H1 (cell line): Measurements from ENCODE around the gene ASAP2. TPM values are rescaled to one million over a fixed set of nuclear protein-coding genes. Genes with fewer than 3 reads are reported as not detected.

Experiments used
- CTCF ChIA-PET: fragments of 300-600 bp; sonication (Branson Sonifier 250); formaldehyde crosslinking; loops from one replicate; lab custom pipeline; 2021; ENCODE audit not compliant: partially characterized antibody; lab: Charles Lee
- POLR2A ChIA-PET: fragments of 300-600 bp; sonication (Branson Sonifier 250); formaldehyde crosslinking; loops from one replicate; lab custom pipeline; 2021; ENCODE audit warnings: inconsistent platforms; ENCODE audit not compliant: partially characterized antibody; lab: Charles Lee
- DNase-seq, 2 experiments: peaks; one replicate each; pipeline versions ENCODE4 v3.0.0 to v3.0.0-alpha.2; 2010 to 2022; ENCODE audit warnings: low spot score in 2 of 2, low read depth in 1 of 2, mixed read lengths in 1 of 2
- FAIRE-seq: peaks from 2 replicates; lab custom pipeline; 2011; peaks lifted over from hg19 to GRCh38; lab: Jason Lieb, UNC
- H2AFZ ChIP-seq: 2 replicates; pipeline ENCODE4 v1.8.1; 2012; ENCODE audit warnings: low read length, inconsistent platforms
- H2AK5ac ChIP-seq: 2 replicates; pipeline ENCODE4 v1.6.1; 2013; ENCODE audit warnings: low read depth, low read length
- H2BK120ac ChIP-seq: replicated peaks from 2 replicates; pipeline ENCODE3; 2013; ENCODE audit warnings: low read depth, low read length, inconsistent platforms
- H2BK12ac ChIP-seq: 2 replicates; pipeline ENCODE4 v1.6.1; 2013; ENCODE audit warnings: low read depth, low read length
- H2BK15ac ChIP-seq: 2 replicates; pipeline ENCODE4 v1.6.1; 2013; ENCODE audit warnings: low read length
- H2BK20ac ChIP-seq: 2 replicates; pipeline ENCODE4 v1.6.1; 2013; ENCODE audit warnings: low read length
- H2BK5ac ChIP-seq: 2 replicates; pipeline ENCODE4 v1.6.1; 2013; ENCODE audit warnings: low read depth, low read length
- H3K14ac ChIP-seq: 2 replicates; pipeline ENCODE4 v1.6.1; 2013; ENCODE audit warnings: inconsistent platforms; ENCODE audit not compliant: insufficient read length
- H3K18ac ChIP-seq: 2 replicates; pipeline ENCODE4 v1.6.1; 2013; ENCODE audit warnings: low read length; ENCODE audit errors: extremely low read depth
- H3K23ac ChIP-seq: 2 replicates; pipeline ENCODE4 v1.6.1; 2013; ENCODE audit warnings: inconsistent platforms; ENCODE audit not compliant: insufficient read length
- H3K23me2 ChIP-seq: 2 replicates; pipeline ENCODE4 v1.6.1; 2013; ENCODE audit warnings: low read depth, low read length
- H3K27ac ChIP-seq: 2 replicates; pipeline ENCODE4 v1.6.1; 2011; ENCODE audit warnings: low read depth, low read length, inconsistent platforms
- H3K27me3 ChIP-seq, 4 experiments: replicated peaks in 1 of 4; 1 replicate in 1 of 4; 2 replicates in 3 of 4; pipeline versions ENCODE4 v1.6.1 to v1.8.1; 2011 to 2013; ENCODE audit warnings: low read length in 3 of 4, mild to moderate bottlenecking in 3 of 4, inconsistent platforms in 2 of 4, mixed read lengths in 2 of 4, moderate library complexity in 1 of 4; ENCODE audit not compliant: control insufficient read depth in 3 of 4, insufficient read depth in 3 of 4; ENCODE audit errors: extremely low read depth in 1 of 4
- H3K36me3 ChIP-seq, 4 experiments: 2 replicates each; pipeline versions ENCODE4 v1.6.1 to v1.8.1; 2011 to 2013; ENCODE audit warnings: mild to moderate bottlenecking in 4 of 4, low read length in 3 of 4, moderate library complexity in 2 of 4, control low read depth in 1 of 4, inconsistent platforms in 1 of 4; ENCODE audit not compliant: insufficient read depth in 4 of 4, control insufficient read depth in 2 of 4
- H3K4ac ChIP-seq: replicated peaks from 2 replicates; pipeline ENCODE3; 2013; ENCODE audit warnings: low read length, low read depth, mixed read lengths, inconsistent platforms; ENCODE audit not compliant: insufficient read length
- H3K4me1 ChIP-seq, 4 experiments: replicated peaks in 1 of 4; 1 replicate in 1 of 4; 2 replicates in 3 of 4; pipeline versions ENCODE4 v1.6.1 to v1.8.1; 2011 to 2013; ENCODE audit warnings: low read length in 3 of 4, inconsistent platforms in 2 of 4, mixed read lengths in 1 of 4; ENCODE audit not compliant: insufficient read depth in 4 of 4, control insufficient read depth in 3 of 4
- H3K4me2 ChIP-seq, 2 experiments: 2 replicates each; pipeline versions ENCODE4 v1.6.1 to v1.8.1; 2011 to 2013; ENCODE audit warnings: low read depth in 2 of 2, low read length in 2 of 2, control low read depth in 1 of 2, inconsistent platforms in 1 of 2, mild to moderate bottlenecking in 1 of 2; ENCODE audit not compliant: insufficient read depth in 1 of 2
- H3K4me3 ChIP-seq, 4 experiments: fragments of 200-600, 300-600 bp in 1 of 4; sonication (generic), shearing (Covaris generic), sonication (Bioruptor Twin) in 1 of 4; 2 replicates each; pipeline versions ENCODE4 v1.5.1 to v1.8.1; 2011 to 2016; ENCODE audit warnings: low read length in 4 of 4, low read depth in 3 of 4, control low read depth in 2 of 4, inconsistent platforms in 2 of 4, mild to moderate bottlenecking in 2 of 4, mixed read lengths in 1 of 4, moderate library complexity in 1 of 4; ENCODE audit not compliant: insufficient read depth in 2 of 4; ENCODE audit errors: extremely low read depth in 1 of 4
- H3K56ac ChIP-seq: replicated peaks from 2 replicates; pipeline ENCODE3; 2013; ENCODE audit warnings: low read depth, mild to moderate bottlenecking, mixed read lengths, low read length, inconsistent platforms; ENCODE audit not compliant: insufficient read length
- H3K79me1 ChIP-seq: 2 replicates; pipeline ENCODE4 v1.6.1; 2013; ENCODE audit warnings: low read depth, low read length, control low read depth
- H3K79me2 ChIP-seq, 2 experiments: 2 replicates each; pipeline versions ENCODE4 v1.6.1 to v1.8.1; 2012 to 2013; ENCODE audit warnings: low read length in 2 of 2, mild to moderate bottlenecking in 2 of 2, inconsistent platforms in 1 of 2; ENCODE audit not compliant: insufficient read depth in 2 of 2, control insufficient read depth in 1 of 2
- H3K9ac ChIP-seq, 4 experiments: replicated peaks in 1 of 4; 1 replicate in 1 of 4; 2 replicates in 3 of 4; pipeline versions ENCODE4 v1.6.1 to v1.8.1; 2011 to 2013; ENCODE audit warnings: low read depth in 3 of 4, low read length in 3 of 4, control low read depth in 2 of 4, mild to moderate bottlenecking in 2 of 4, moderate library complexity in 2 of 4, inconsistent platforms in 1 of 4; ENCODE audit errors: extremely low read depth in 1 of 4
- H3K9me3 ChIP-seq, 2 experiments: 2 replicates each; pipeline versions ENCODE4 v1.6.1 to v1.8.1; 2012 to 2013; ENCODE audit warnings: mild to moderate bottlenecking in 2 of 2, moderate library complexity in 2 of 2, control low read depth in 1 of 2, inconsistent platforms in 1 of 2, low read depth in 1 of 2, low read length in 1 of 2, mixed read lengths in 1 of 2; ENCODE audit not compliant: insufficient read depth in 2 of 2
- H4K20me1 ChIP-seq, 2 experiments: replicated peaks in 1 of 2; 2 replicates each; pipeline versions ENCODE3 to v1.8.1; 2011 to 2013; ENCODE audit warnings: inconsistent platforms in 2 of 2, low read length in 2 of 2, mild to moderate bottlenecking in 1 of 2; ENCODE audit not compliant: insufficient read depth in 2 of 2, control insufficient read depth in 1 of 2
- H4K5ac ChIP-seq: 2 replicates; pipeline ENCODE4 v1.6.1; 2013; ENCODE audit warnings: low read length, low read depth, mixed read lengths, inconsistent platforms; ENCODE audit not compliant: insufficient read length
- H4K8ac ChIP-seq: 2 replicates; pipeline ENCODE4 v1.8.0; 2013; ENCODE audit warnings: mild to moderate bottlenecking, moderate library complexity, low read length, inconsistent platforms; ENCODE audit not compliant: insufficient read depth; ENCODE audit errors: extremely low read depth
- H4K91ac ChIP-seq: replicated peaks from 2 replicates; pipeline ENCODE3; 2013; ENCODE audit warnings: low read length, mixed read lengths, inconsistent platforms; ENCODE audit not compliant: insufficient read length
- BACH1 ChIP-seq: IDR thresholded peaks from 2 replicates; pipeline ENCODE4 v1.6.1; 2012; ENCODE audit warnings: low read length, improper control_type of control experiment
- BCL11A ChIP-seq, 2 experiments: IDR thresholded peaks; one replicate each; pipeline ENCODE4 v1.6.1; 2011; ENCODE audit warnings: low read depth in 2 of 2, low read length in 2 of 2, mild to moderate bottlenecking in 2 of 2
- CBX8 ChIP-seq: fragments of 300-800, 300-1000 bp; sonication (generic); IDR thresholded peaks from 2 replicates; pipeline ENCODE4 v1.7.1; 2016; ENCODE audit warnings: low read depth, low read length, borderline replicate concordance
- KDM4A ChIP-seq: IDR thresholded peaks from one replicate; pipeline ENCODE4 v1.7.1; 2012; ENCODE audit warnings: low read depth, mild to moderate bottlenecking, moderate library complexity, low read length, inconsistent platforms; ENCODE audit not compliant: severe bottlenecking
- KDM5A ChIP-seq: fragments of 200-600 bp; IDR thresholded peaks from 2 replicates; pipeline ENCODE4 v1.7.1; 2012; ENCODE audit warnings: mild to moderate bottlenecking, low read length, inconsistent platforms, mixed read lengths
- POU5F1 ChIP-seq: IDR thresholded peaks from 2 replicates; pipeline ENCODE4 v1.6.1; 2011; ENCODE audit warnings: low read depth, mild to moderate bottlenecking, low read length, moderate library complexity
- SAP30 ChIP-seq: fragments of 300-600 bp; sonication (generic); IDR thresholded peaks from 2 replicates; pipeline ENCODE4 v1.7.1; 2012; ENCODE audit warnings: low read length, moderate library complexity, mild to moderate bottlenecking, inconsistent platforms; ENCODE audit not compliant: insufficient read depth, insufficient replicate concordance
- SP2 ChIP-seq: IDR thresholded peaks from 2 replicates; pipeline ENCODE4 v1.6.1; 2012; ENCODE audit warnings: mild to moderate bottlenecking, low read length, inconsistent platforms
- TCF12 ChIP-seq: IDR thresholded peaks from 2 replicates; pipeline ENCODE4 v1.6.1; 2011; ENCODE audit warnings: low read depth, mild to moderate bottlenecking, low read length
- WGBS, 2 experiments: shearing (Covaris generic) in 1 of 2; methylation state at CpG; one replicate each; pipeline versions ENCODE4 v1.1.6 to v1.1.7; 2013 to 2015; ENCODE audit warnings: low lambda C conversion rate in 2 of 2, mixed read lengths in 2 of 2, inconsistent platforms in 1 of 2, low coverage in 1 of 2, missing lambda C conversion rate in 1 of 2; ENCODE audit not compliant: insufficient replicate concordance in 2 of 2, insufficient coverage in 1 of 2, insufficient read length in 1 of 2; ENCODE audit errors: extremely low coverage in 1 of 2, missing lambda C conversion rate in 1 of 2; 5-methylcytosine and 5-hydroxymethylcytosine counted together
- polyA plus RNA-seq, 7 experiments: library from polyadenylated mRNA; depleted of rRNA in 3 of 7; stranded (reverse) in 5 of 7; unstranded in 2 of 7; fragments of >200 nt in 5 of 7; fragments of 200-250 nt in 2 of 7; gene quantifications; 1 replicate in 5 of 7; 2 replicates in 1 of 7; 4 replicates in 1 of 7; pipeline versions ENCODE4 v1.2.1 to v1.2.3, GENCODE V29; 2011 to 2013; ENCODE audit warnings: missing spikeins in 2 of 7, mixed read lengths in 2 of 7
- total RNA-seq: library from RNA; stranded (reverse); fragmentation: NEBNext Ultra II Directional; extraction: Animal tissue kit (Norgen Biotek cat#: 25700); gene quantifications from 2 replicates; pipeline ENCODE4 v1.2.1, GENCODE V29; 2021
- TF ChIP-seq, protein P1 (sequence below): IDR thresholded peaks from 2 replicates; pipeline ENCODE4 v1.6.1; 2012; ENCODE audit warnings: inconsistent platforms
- TF ChIP-seq, protein P2 (sequence below): IDR thresholded peaks from 2 replicates; pipeline ENCODE4 v1.6.1; 2012; ENCODE audit warnings: low read length, inconsistent platforms

The ASAP2 gene
- total and polyA plus RNA-seq, 2 of the 8 experiments (the other 6 are each of a cell fraction or from before 2014, with no cell fraction given), result 10.2 to 18.7 TPM

DNA sequence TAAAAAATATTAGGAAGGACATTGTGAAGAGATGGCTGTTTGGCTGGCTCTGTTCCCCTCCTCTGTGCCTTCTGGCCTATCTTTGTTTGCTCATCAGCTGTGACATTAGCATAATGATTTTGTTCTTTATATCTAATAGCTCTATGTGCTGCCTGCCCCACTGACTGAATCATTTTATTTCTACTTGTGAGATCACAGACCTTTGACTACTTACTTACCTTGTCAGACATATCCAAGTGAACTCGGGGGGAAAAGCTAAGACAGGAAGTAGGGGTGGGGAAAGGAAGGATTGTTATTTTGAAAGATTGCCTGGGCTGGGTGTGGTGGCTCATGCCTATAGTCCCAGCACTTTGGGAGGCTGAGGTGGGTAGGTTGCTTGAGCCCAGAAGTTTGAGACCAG is 104.2 kb downstream of the ASAP2 start:
- H3K27ac ChIP-seq, result no peak overlapping the region
- H3K4ac ChIP-seq, result no peak overlapping the region
- H3K79me2 ChIP-seq, result peaks cover 0 to 2% of the 10 kb centered on the region in 2 experiments; a peak in 1 of 4 replicates
- no peaks in the 10 kb centered on the region for H3K27me3 ChIP-seq
- ChIA-PET POLR2A (no interaction called here), CTCF (interaction anchor here (0.6 to 2.4 kb wide), 9 partner anchors 9 to 168 kb away, joined by 3 to 8 read pairs (median 4); partner anchors contain the start of gene ASAP2)
- no peak overlapping the region for H3K14ac ChIP-seq
- no peak overlapping the region for H3K9ac ChIP-seq
- no peak overlapping the region for H3K4me3 ChIP-seq
- no peaks in the 10 kb centered on the region for H3K9me3 ChIP-seq
- H2BK5ac ChIP-seq, result no peak overlapping the region
- no peak overlapping the region for H4K8ac ChIP-seq
- no peak overlapping the region for H3K23ac ChIP-seq
- H4K5ac ChIP-seq, result no peak overlapping the region
- H3K4me2 ChIP-seq, result no peak overlapping the region
- WGBS, 2 experiments, result 63% methylated on average over 1 of the region's 1 CpG; no CpG with 5 or more reads in 1 of the 2 experiments
- no peak overlapping the region for H2BK120ac ChIP-seq
- no peaks in the 10 kb centered on the region for H3K23me2 ChIP-seq
- DNase-seq (no peak), FAIRE-seq (no peak)
- H2BK20ac ChIP-seq, result no peak overlapping the region
- H4K20me1 ChIP-seq, result peaks cover 0 to 3% of the 10 kb centered on the region in 2 experiments
- H2BK12ac ChIP-seq, result no peak overlapping the region
- peaks cover 3 to 9% (median 4%) of the 10 kb centered on the region in 4 experiments; a peak in 5 of 7 replicates for H3K4me1 ChIP-seq
- no peak overlapping the region for H3K56ac ChIP-seq
- H3K79me1 ChIP-seq, result no peaks in the 10 kb centered on the region; the same call in none of the 2 replicates
- no peak overlapping the region for H2BK15ac ChIP-seq
- no peak overlapping the region for H2AFZ ChIP-seq
- H4K91ac ChIP-seq, result no peak overlapping the region
- H3K36me3 ChIP-seq, result no peaks in the 10 kb centered on the region
- H3K18ac ChIP-seq, result no peak overlapping the region
- H2AK5ac ChIP-seq, result no peak overlapping the region
- no peak for TF ChIP-seq KDM4A
- TF ChIP-seq BCL11A (IDR thresholded peaks at IDR 0.05; ENCODE audit: low read depth in 2 of 2, low read length in 2 of 2), result no peak
- TF ChIP-seq SAP30, result no peak
- TF ChIP-seq SP2, result no peak
- TF ChIP-seq TCF12, result no peak
- TF ChIP-seq, protein P1, sequence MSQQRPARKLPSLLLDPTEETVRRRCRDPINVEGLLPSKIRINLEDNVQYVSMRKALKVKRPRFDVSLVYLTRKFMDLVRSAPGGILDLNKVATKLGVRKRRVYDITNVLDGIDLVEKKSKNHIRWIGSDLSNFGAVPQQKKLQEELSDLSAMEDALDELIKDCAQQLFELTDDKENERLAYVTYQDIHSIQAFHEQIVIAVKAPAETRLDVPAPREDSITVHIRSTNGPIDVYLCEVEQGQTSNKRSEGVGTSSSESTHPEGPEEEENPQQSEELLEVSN, result no peak
- no peak for TF ChIP-seq KDM5A
- no peak for TF ChIP-seq POU5F1
- TF ChIP-seq CBX8, result no peak
- TF ChIP-seq BACH1, result no peak
- TF ChIP-seq, protein P2, sequence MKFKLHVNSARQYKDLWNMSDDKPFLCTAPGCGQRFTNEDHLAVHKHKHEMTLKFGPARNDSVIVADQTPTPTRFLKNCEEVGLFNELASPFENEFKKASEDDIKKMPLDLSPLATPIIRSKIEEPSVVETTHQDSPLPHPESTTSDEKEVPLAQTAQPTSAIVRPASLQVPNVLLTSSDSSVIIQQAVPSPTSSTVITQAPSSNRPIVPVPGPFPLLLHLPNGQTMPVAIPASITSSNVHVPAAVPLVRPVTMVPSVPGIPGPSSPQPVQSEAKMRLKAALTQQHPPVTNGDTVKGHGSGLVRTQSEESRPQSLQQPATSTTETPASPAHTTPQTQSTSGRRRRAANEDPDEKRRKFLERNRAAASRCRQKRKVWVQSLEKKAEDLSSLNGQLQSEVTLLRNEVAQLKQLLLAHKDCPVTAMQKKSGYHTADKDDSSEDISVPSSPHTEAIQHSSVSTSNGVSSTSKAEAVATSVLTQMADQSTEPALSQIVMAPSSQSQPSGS, result no peak
